ENCODE measurements around the gene KRTAP19-4.
"Not testable (repeated sequence)": the region's sequence is repeated elsewhere in the genome, so short reads cannot be mapped to it uniquely, and the experiment has no call there.

The KRTAP19-4 gene, protein sequence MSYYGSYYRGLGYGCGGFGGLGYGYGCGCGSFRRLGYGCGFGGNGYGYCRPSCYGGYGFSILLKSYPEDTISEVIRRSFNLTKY
- long read RNA-seq, donor 1: 0 reads
- long read RNA-seq, donor 2: 0 reads
- long read RNA-seq, donor 3: 0 reads
- long read RNA-seq, donor 4: 0 reads
- long read RNA-seq, donor 5: 0 reads
- long read RNA-seq, donor 6: 0 reads
- long read RNA-seq, donor 7: 0 reads
- long read RNA-seq, donor 8: 0 reads

DNA sequence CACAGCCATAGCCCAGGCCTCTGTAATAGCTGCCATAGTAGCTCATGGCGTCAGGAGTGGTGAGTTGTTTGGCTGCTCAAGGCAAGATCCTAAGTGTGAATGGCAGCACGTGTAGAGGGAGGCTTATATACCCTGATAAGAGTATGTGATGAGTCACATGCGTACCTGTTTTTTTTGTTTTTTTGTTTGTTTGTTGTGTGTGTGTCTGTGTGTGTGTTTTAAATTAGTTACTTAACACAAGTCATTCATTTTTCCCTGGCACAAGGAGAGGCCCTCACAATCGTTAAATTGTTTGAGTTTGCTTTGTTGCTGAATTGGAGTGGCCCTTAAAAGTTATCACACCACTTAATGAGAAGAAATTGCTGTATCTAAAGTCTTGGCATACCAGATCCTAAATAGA is at the start of gene KRTAP19-4:
KRTAP19-4 (minus strand) TSS at position 101 of the 400 bp plus-strand sequence; CDS start at position 46, 55 bp downstream.
- no peak for DNase-seq

DNA sequence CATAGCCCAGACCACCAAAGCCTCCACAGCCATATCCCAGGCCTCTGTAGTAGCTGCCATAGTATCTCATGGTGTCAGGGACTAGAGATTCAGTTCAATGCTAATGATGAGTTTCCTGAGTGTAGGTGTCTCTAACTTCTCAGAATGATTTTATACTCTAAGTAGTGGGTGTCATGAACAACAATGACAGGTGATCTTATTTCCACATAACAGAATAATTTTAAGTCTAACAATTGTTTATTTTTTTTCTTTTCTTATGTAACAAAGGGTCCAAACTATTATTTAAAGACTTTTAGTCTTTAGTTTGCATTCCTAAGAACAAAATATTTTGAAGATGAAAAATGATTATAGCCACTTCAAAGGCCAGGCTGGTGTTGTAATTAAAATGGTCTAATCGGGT is 44.8 kb upstream of the KRTAP19-4 start, which contains the start of gene KRTAP19-6:
KRTAP19-6 (minus strand) TSS at position 101 of the 400 bp plus-strand sequence; CDS start at position 70, 31 bp downstream.
- DNase-seq: no peak

DNA sequence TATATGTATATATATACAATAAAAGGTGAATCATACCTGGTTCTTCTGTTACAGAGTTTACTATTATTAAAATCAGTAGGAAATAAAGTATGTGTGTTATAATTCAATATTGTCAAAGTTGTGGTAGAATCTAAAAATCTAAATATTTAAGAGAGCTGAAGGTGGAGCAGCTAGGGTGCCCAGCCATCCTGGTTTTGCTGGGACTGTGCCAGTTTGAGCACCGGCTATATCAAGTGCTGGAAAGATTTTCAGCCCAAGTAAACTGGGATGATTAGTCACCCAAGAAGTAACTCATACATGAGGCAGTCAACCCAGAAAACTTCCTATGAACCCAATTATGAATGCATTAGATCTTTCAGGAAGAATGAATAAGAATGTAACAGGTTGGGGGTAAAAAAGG is 21.9 kb upstream of the KRTAP19-4 start:
- no peak for DNase-seq

DNA sequence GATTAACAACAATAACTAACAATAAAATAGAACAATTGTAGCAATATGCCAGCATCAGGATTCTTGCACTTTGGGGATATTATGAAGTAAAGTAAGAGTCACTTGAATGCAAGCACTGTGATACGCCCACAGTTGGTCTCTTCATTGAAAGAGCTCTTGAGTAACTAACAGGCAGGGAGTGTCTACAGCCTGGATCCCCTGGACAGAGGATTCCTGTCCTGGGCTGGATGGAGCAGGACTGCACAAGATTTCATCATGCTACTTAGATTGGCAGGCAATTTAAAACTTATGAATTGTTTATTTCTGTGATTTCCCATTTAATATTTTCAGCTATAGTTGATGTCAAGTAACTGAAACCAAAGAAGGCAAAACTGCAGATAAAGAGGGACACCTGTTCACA is 18.7 kb upstream of the KRTAP19-4 start:
- DNase-seq: no peak

DNA sequence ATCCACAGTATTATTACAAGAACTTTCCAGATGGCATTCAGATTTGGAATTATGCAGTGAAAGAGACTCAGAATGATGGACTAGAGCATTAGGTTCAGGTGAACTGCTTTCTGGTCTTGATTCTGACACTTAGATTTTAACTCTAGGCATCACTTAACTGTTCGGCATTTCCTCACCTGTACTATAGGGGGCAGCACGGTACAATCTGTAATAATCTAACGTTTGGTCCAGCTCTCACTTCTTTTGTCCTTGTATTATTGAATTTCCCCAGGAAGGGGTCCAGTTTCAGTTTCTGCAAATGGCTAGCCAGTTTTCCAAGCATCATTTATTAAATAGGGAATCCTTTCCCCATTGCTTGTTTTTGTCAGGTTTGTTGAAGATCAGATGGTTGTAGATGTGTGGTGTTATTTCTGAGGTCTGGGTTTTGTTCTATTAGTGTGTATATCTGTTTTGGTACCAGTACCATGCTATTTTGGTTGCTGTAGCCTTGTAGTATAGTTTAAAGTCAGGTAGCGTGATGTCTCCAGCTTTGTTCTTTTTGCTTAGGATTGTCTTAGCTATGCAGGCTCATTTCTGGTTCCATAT is 8.7 kb upstream of the KRTAP19-4 start:
- DNase-seq: not testable (repeated sequence)

DNA sequence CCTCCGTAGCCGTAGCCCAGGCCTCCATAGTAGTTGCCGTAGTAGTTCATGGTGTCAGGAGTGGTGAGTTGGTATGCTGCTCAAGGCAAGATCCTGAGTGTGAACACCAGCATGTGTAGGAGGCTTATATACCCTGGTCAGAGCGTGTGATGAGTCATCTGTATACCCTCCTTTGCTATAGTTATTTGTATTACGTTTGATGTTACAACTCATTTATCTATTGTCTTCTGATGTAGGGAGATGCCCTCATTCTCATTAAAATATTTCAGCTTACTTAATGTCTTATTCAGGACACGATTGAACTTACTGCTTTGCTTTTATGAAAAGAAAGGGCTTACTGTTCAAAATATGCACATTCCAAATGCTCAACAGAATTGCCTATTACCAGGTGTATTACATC is 5.1 kb upstream of the KRTAP19-4 start, which contains the start of gene KRTAP19-5:
KRTAP19-5 (minus strand) TSS at position 101 of the 400 bp plus-strand sequence; CDS start at position 50, 51 bp downstream.
- no peak for DNase-seq

DNA sequence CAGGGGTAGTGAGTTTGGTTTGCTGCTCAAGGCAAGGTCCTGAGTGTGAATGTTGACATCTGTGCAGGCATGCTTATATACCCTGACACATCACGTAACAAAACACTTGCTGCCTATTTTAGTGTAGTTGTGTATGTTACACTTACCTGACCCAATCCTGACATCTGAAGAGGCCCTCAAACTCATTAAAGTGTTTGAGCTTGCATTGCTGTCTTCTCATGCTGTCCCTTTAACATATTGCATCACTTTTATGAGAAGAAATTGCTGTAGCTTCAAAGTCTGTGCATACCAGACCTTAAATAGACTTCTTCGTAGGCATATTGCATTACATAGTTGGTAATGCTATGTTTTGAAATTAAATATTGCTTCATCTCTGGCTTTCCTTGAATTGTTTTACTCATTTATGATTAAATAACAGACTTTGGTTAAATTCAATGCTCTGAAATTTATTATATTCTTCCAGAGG is 5.0 kb downstream of the KRTAP19-4 start, which contains the start of gene KRTAP19-3:
KRTAP19-3 (minus strand) TSS at position 51 of the 466 bp plus-strand sequence. CDS start 56 bp downstream, outside the sequence.
- no peak for DNase-seq

DNA sequence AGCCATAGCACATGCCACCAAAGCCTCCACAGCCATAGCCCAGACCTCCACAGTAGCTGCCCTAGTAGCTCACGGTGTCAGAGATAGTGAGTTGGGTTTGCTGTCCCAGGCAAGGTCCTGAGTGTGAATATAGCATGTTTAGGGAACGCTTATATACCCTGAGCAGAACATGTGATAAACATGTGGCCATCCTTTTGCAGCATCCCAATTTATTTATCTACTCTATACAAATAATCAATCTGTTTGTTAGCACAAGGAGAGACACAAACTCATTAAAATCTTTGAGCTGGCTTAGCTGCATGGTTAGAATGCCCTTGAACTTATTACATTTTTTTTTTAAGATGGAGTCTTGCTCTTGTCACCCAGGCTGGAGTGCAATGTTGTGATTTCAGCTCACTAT is 9.6 kb downstream of the KRTAP19-4 start, which contains the start of gene KRTAP19-2:
KRTAP19-2 (minus strand) TSS at position 101 of the 400 bp plus-strand sequence; CDS start at position 13, 88 bp downstream.
- no peak for DNase-seq

DNA sequence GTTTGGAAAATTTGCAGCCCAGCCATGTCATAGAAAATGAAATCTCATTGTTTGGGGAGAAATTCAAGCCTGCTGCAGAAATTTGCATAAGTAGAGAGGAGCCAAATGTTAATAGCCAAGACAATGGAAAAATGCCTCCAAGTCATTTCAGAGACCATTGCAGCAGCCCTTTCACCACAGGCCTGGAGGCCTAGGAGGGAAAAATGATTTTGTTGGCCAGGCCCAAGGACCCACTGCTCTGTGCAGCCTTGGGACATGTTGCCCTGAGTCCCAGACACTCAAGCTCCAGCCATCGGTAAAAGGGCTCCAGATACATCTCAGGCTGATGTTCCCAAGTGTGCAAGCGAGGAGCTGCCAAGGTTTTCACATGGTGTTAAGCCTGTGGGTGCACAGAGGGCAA is 10.8 kb downstream of the KRTAP19-4 start:
- DNase-seq: no peak

DNA sequence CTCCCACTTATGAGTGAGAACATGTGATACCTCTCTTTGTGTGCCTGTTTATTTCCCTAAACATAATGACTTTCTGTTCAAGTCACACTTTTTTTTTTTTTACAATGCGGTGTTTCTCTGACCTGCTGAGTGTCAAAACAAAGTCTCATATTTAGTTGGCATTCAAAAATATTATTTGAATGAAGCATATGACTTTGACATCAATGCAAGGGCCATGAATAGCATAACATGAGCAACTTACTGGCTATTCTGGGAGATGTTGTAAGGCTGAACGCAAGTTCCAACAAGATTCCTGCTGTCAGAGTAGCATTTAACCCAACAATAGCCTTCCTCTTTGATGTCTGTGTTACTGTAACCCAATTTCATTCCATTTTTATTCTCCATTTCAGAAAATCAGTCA is 14.8 kb downstream of the KRTAP19-4 start:
- DNase-seq: no peak

DNA sequence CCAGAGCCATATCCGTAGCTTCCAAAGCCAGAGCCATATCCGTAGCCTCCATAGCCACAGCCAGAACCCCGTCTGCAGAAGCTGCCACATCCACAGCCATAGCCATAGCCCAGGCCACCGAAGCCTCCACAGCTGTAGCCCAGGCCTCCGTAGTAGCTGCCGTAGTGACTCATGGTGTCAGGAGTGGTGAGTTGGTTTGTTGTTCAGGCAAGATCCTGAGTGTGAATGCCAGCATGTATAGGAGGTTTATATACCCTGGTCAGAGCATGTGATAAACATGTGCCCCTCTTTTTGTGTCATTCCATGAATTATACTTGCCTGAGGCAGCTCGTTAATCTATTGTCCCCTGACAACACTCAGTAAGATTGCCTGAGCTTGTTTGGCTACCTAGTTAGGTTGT is 16.8 kb downstream of the KRTAP19-4 start, which contains the start of gene KRTAP19-1:
KRTAP19-1 (minus strand) TSS at position 223 of the 400 bp plus-strand sequence; CDS start at position 173, 50 bp downstream.
- no peak for DNase-seq

DNA sequence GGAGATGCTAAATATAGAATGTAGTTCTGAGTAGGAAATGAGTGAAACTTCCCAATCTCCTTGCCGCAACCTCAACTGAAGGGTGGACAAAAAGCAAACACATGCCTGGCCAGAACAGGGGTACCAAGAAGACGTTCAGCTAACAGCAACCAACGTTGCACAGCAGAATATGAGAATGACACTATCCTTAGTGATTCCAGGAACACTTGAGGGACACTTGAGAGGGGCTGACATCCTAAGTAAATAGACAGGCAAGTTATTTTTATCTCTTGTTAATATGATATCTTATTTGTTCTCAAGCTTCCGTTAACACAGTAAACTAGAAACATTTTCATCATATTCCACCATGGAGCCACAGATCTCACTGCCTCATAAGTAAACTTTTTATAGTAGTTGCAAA is 17.7 kb downstream of the KRTAP19-4 start:
- DNase-seq: no peak

DNA sequence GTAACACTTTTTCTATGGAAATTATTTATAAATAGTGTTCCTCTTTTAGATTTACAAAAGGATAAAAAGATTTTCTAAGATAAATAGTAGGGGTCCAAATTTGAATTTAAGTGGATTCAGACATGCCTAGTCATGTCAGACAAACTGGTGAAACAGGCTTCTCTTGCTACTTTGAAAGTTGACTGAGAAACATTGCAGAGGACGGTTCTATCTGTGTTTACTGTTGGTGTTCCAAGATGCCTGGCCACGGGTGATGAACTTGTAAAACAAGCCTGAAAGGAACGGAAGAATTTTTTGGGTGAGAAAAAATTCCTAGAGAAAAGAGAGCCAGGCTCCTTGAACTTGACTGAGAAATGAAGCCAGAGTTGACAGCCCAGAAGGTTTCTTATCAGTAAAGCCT is 19.0 kb downstream of the KRTAP19-4 start:
- DNase-seq: no peak

DNA sequence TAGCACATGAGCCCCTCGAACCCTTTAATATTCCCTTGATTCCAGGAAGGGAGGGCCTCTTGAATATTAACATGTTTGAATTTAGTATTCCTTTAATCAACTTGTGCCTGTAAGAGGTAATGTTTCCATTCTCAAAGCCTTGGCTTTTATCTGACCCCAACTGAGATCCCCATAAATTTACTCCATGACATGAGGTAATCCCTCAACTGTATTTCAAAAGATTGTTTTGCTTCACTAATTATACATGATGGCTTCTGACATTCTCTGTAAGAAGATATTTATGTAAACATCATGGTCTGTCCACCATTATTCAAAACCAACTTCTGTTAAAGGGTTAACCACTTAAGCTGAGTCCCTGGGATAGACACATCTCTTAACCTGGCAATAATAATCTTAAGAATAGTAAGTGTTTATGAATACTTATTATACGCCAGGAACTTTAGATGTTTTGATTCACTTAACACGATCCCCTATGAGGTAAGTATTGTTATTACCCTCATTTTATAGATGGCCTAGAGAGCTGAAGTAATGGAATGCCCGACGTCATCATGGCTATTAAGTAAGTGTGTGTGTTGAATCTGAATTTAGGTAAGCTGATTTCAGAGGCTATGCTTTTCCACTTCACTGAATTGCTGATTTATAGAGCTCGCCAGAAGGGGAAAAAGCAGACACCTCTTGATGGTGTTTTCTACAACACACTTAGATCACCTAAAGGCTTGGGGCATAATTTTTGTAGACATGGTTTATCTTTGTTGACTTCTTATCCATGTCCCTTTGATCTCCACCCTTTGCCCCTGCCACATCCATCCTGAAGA is 27.9 kb downstream of the KRTAP19-4 start:
- DNase-seq: peak; percentile 7

DNA sequence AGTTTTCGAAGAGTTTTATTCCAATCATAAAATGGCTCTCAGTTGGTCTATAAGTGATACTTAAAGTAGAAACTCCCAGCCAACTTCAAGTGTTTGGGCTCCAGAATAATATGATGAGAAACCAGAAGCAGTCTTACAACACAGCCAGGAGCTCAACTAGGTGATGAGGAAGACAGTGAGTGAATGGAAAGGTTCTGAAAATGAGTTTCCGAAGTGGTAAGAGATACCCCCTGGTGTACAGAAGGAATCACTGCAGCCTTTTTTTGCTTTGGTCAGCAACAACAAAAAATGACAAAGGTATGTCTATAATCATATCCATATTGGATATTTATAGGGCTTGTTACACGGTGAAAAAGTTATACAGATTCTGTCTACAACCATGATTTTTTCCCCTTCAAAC is 33.3 kb downstream of the KRTAP19-4 start:
- DNase-seq: no peak

DNA sequence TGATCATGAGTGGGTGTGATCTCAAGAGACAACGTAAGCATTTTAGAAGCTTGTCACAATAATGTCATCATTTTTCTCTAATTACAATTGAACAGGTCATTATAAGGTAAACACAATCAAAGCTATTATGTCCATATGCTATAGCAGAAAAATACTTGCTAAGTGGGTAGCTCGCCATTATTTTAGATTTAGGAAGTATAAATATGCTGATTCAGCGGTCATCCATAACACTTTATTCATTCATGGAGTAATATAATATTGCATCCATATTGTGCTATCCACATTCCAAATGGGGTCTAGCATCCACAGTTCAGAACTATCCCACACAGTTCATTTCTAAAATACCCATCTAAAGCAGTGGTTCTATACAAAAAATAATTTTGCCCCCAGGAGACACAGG is 48.5 kb downstream of the KRTAP19-4 start:
- no peak for DNase-seq

DNA sequence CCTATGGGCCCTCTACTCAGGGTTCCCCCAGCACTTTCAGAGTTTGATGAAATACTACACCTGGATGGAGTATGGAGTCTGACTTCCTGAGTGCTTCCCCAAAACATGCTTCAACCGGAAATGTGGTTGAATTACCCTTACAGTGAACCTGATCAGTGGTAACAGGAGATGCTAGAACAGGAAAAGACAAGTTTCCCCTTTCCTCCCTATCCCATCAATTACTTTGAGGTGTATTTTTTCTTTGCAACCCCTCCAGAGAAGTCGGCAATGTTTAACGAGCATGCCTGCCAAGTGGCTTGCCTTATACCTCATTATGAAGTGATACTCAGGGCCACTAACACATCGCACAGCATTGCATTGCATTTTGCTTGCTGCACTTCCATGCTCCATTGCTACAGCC is 49.9 kb downstream of the KRTAP19-4 start:
- DNase-seq: no peak

Data from right kidney (tissue), 9 donors.